HG03520 (cell line): Measurements from ENCODE around the gene FKBP2.

ENCODE experiments used
- ATAC-seq: cut with Tn5 transposase; IDR thresholded peaks from one replicate; pipeline ENCODE4 v1.9.1; 2021; ENCODE audit warnings: mild to moderate bottlenecking, moderate library complexity; ENCODE audit not compliant: unreplicated experiment

FKBP2 gene

GRCh38 chr11:64283092-64283491 is 42.2 kb downstream of the FKBP2 start:
- no peak for ATAC-seq

- ATAC-seq = peak; percentile 64
Observed at GRCh38 chr11:64284048-64284961, 43.4 kb downstream of the FKBP2 start, which contains the start of gene BAD. BAD (minus strand) TSS chr11:64284665; CDS start chr11:64284368, 297 bp downstream.

DNA sequence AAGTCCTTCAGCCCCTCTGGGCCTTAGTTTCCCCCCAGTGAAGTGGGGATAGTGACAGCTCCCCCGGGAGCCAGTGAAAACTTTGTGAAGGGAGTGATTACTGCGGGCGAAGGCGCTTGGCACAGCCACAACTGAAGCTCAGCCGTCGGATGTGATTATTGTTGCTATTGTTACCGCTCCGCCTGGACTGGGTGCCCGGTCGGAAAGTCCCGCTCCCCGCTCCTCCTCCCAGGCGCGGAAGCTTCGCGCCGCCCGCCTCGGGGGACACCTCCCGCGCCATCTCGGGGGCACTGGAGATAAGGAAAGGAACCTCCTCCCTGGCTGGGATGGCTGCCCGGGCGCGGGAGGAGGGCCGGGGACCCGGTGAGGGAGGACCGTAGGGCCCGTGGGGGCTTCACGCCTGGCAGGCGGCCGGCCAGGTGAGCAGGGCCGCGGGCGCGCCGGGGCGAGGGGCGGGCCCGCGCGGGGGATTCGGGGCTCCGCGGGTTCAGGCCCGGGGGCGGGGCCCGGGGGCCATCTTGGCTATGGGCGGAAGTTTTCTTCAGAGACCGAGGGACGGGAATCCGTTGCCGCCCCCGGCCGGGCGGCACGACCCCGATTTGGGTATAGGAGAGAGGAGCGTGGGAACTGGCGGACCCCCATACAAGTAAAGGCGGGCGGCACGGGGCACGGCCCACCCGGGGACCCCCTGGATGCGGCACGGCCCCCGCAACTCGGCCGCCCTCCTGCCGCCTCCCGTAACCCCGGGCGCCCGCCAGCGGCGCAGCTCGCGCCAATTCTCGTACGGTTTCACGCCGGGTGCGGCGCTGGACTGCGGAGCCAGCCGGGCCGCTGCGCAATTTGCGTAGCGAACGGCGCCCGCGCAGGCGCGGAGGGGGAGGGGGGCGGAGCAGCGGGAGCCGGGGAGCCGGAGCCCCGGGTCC is 44.3 kb downstream of the FKBP2 start, which contains the start of gene GPR137:
Gene GPR137, plus strand, starts transcription at position 887 of the 923 bp plus-strand sequence. CDS start 677 bp downstream, outside the sequence.
- peak; percentile 54 for ATAC-seq

DNA sequence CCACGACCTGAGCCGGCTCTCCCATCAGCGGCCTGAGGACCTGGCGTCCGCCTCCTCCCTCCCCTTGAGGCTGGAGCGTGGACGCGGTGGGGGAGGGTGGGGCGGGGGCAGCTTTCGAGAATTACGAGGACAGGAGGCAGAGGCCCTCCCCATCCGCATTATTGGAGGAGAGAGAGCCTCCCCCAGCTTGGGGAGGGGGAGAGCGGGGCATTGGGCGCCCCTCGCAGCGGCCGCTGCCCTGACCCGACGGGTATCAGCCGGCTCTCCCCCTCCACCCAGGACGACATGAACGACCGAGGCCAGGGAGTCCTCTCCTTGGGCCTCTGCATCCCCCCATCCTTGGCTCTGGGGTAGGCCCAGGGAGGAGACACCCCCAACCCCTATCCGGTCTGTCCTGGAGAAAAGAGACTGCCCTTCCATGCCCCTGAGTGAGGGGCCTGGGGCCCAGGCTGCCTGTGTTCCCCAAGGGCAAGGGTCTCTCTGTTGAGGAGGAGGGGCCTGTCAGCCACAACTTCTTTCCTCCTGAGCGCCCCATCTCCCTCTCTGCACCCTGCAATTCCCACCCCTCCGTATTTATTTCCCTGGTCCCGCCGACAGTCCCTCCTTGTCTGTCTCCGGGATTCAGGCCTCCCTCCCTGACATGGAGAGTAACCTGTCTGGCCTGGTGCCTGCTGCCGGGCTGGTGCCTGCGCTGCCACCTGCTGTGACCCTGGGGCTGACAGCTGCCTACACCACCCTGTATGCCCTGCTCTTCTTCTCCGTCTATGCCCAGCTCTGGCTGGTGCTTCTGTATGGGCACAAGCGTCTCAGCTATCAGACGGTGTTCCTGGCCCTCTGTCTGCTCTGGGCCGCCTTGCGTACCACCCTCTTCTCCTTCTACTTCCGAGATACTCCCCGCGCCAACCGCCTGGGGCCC is 45.2 kb downstream of the FKBP2 start:
- ATAC-seq = no peak

GRCh38 chr11:64286801-64287159 is 45.9 kb downstream of the FKBP2 start:
- no peak for ATAC-seq

- ATAC-seq = no peak
Observed at GRCh38 chr11:64287676-64288352, 46.9 kb downstream of the FKBP2 start.

- no peak for ATAC-seq
Observed at GRCh38 chr11:64288353-64288750, 47.5 kb downstream of the FKBP2 start.

DNA sequence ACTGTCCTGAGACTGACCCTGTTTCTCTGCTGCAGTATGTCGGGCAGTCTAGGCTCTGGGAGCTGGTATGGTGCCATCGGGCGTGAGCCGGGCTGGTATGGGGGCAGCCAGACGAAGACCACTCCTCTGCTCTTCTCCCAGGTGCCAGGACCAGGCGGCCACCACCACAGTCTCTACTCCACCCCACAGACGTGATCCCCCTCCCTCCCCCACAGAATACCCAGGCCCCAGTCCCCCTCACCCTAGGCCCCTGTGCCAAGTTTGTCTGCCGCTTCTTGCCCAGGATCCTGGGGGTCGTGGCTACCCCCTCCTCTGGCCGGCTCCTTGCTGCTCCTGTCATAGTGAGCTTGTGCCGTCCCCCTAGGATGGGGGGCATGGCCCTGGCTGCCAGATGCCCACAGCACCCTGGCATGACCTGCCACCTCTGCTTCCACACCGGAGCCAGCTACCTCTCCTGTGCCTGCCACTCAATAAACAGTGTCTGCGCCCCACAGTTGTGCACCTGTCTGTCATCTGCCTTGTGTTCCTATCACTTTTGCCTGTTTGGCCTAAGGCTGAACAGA is 48.2 kb downstream of the FKBP2 start:
- ATAC-seq = no peak

DNA sequence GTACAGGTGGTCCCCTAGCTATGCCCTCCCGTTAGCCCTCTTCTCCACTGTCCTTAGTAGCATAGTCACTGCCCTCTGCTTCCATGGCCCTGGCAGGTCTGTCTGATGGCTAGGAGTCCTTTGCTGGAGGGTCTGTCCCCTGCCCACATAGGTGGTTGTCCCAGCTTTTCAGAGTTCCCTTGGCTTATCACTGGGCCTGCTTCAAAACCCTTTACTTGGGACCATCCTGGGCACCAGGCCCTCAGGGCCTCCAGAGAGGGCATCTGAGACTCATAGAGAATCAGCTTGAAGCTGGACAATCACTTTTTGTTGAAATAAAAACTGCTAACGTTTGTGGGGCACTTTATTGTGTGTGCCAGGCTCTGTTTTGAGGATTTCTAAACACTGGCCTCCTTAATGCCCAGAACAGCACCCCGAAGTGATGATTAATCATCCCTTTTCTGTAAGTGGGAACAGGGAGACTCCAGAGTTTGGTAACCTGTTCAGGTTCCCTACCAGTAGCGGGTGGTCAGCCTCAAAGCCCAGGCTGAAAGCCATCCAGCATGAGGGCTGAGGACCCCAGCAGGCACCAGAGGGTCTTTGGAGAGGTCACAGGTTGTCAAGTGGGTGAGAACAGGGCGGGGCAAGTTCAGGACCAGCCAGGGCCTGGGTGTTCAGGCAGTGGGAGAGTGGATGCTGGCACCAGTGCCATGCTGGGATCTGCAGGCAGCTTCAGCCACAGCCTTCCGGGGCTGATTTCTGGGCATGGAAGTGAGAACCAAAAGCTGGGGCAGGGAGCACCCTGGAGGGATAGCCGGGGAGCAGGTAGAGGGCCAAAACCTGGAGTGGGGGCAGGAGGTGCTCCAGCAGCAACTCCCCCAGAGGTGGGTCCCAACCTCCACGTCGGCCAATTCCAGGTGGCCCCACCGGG is 49.7 kb downstream of the FKBP2 start:
- no peak for ATAC-seq

DNA sequence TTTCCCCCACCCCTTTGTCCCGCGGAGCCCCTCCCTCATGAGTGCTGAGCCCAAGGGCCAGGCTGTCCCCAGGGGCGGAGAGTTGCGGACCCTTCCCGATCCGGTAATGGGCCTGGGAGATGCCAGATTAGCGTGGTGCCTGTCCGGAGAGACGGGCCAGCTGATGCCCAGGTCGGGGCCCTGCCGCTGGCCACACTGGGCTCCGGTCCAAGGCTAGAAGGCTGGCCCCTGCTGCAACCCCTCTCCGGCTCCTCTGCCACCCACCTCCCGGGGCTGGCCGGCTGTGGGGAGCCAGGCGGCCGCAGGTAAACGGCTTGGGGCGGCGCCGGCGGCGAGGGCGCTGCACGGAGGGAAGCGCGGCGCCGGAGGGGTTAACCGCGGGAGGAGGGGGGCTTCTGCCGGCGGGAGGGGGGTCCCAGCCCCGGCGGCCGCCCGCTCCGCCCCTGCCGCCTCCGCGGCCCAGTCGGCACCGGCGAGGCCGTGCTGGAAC is 50.4 kb downstream of the FKBP2 start, which contains the start of gene KCNK4:
Gene KCNK4, plus strand, starts transcription at position 41 of the 490 bp plus-strand sequence. CDS start 1,717 bp downstream, outside the sequence.
- ATAC-seq = no peak

GRCh38 chr11:64291752-64292459 is 51.0 kb downstream of the FKBP2 start:
- ATAC-seq = no peak

DNA sequence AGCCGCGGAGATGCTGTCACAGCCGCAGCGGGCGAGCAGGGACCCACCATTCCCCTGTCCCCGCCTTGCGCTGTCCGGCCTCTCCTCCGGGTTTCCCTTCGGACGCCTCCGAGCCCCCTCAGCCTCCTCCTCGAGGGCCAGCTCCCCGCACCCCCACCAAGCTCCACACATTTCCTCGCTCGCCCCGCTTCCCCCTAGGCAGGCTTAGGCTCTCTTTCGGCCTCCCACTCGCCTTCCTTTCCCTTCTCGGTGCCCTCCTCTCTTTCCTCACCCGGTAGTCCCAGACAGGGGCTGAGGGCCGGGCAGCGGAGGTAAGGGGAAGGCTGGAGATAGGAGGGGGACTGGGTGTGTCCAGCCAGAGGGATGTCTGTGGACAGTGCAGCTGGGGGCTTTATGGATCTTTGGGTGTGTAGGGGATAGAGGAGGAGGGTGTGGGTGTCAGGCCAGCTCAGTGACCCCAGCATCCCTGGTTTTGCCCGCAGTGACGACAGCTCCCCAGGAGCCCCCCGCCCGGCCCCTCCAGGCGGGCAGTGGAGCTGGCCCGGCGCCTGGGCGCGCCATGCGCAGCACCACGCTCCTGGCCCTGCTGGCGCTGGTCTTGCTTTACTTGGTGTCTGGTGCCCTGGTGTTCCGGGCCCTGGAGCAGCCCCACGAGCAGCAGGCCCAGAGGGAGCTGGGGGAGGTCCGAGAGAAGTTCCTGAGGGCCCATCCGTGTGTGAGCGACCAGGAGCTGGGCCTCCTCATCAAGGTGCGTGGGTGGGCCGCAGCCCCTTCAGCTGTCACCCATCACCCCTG is 51.8 kb downstream of the FKBP2 start:
- no peak for ATAC-seq
